ENCODE data around the gene SPG7. TPM values are rescaled to one million over a fixed set of nuclear protein-coding genes. Genes with fewer than 3 reads are reported as not detected.

The SPG7 gene
- polyA plus RNA-seq, 1 donor from 2014 or later = 216 TPM

DNA sequence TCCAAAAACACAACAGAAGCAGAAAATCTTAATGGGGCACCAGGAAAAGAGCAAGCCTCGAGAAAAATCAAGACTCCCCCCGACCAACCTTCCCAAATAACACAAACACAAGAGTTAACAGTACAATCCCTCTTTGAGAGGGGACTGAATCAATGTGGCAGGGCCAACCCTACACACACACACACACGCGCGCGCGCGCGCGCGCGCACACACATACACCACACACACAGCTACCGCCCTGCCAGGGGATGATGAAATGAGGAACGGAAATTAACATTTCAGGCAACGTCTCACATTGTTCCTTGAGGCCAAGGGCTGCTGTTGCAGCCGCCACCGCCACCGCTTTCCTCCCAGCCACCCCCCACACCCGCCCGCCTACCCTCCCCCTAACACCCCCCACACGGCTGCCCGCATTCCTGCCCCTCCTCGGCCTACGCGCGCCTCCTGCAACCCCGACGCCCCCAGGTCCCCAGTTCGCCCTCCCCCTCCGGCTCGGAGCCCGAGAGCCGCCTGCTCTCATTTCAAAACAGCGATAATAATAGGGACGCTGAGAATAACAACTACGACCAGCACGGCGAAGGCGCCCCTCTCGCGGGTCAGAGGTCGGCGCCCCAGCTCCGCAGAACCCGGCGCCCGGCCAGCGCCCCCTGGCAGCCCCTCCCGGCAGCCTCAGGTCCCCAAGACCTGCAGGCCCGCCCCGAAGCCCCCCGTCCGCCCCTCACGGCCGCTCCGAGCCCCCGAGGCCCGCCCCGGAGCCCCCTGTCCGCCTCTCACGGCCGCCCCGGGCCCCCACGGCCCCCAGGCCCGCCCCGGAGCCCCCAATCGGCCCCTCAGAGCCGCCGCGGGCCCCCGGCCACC lies 18.9 kb upstream of the SPG7 start:
- Histone ChIP-seq H3K36me3 (ENCODE audit: insufficient read depth, low read length) (no peaks in the 10 kb centered on the region), H4K20me1 (ENCODE audit: insufficient read depth) (peaks cover 7% of the 10 kb centered on the region)

More for the DNA sequence above, 18.9 kb upstream of the SPG7 start:
- Histone ChIP-seq H3K9me2 (ENCODE audit: insufficient read depth, low read length) (no peaks in the 10 kb centered on the region), H3K4me2 (ENCODE audit: low read length) (peak overlapping the region; percentile 78), H3K4me3 (ENCODE audit: low read length) (peak overlapping the region; percentile 69), H3K27ac (ENCODE audit: low read length) (peak overlapping the region; percentile 89), H2AFZ (ENCODE audit: low read depth, low read length) (no peak overlapping the region), H3F3A (ENCODE audit: insufficient read depth, low read length, poor library complexity, severe bottlenecking) (peaks cover 3% of the 10 kb centered on the region), H3K27me3 (ENCODE audit: insufficient read depth, low read depth, low read length) (no peaks in the 10 kb centered on the region), H3K9ac (ENCODE audit: low read length) (peak overlapping the region; percentile 89), H3K79me2 (replicated peaks; ENCODE audit: insufficient read depth, low read length) (peaks cover 60% of the 10 kb centered on the region), H3K9me3 (ENCODE audit: low read length) (no peaks in the 10 kb centered on the region)
- no peak for TF ChIP-seq REST (IDR thresholded peaks at IDR 0.05; ENCODE audit: borderline replicate concordance)
- no peak for TF ChIP-seq EZH2 (IDR thresholded peaks at IDR 0.05; ENCODE audit: borderline replicate concordance, insufficient read depth, low read length, poor library complexity, severe bottlenecking)
- peak; percentile 32 for TF ChIP-seq TAF1 (IDR thresholded peaks at IDR 0.05; ENCODE audit: low read depth)
- peak; percentile 60 for TF ChIP-seq SMC3 (conservative IDR thresholded peaks at IDR 0.05; ENCODE audit: poor library complexity)
- TF ChIP-seq MXI1 (conservative IDR thresholded peaks at IDR 0.05; ENCODE audit: poor library complexity, severe bottlenecking) = peak; percentile 72
- TF ChIP-seq POLR2AphosphoS5 (IDR thresholded peaks at IDR 0.05) = peak; percentile 72
- peak; percentile 59 for TF ChIP-seq RAD21 (conservative IDR thresholded peaks at IDR 0.05)
- TF ChIP-seq EP300 (conservative IDR thresholded peaks at IDR 0.05; ENCODE audit: poor library complexity, severe bottlenecking) = peak; percentile 53
- peak; percentile 33 for TF ChIP-seq CTCF (IDR thresholded peaks at IDR 0.05; ENCODE audit: poor library complexity, severe bottlenecking)

Measured in neural cell (in vitro differentiated cells).